GM21717 (cell line): ENCODE data around the gene AASDH.
A peak's percentile ranks its signal among the peaks of the same experiment; 100 is the strongest.

Experiments
- ATAC-seq: cut with Tn5 transposase; IDR thresholded peaks from one replicate; pipeline ENCODE4 v1.9.1; 2021; ENCODE audit warnings: mild to moderate bottlenecking, moderate library complexity; ENCODE audit not compliant: unreplicated experiment

AASDH gene

DNA sequence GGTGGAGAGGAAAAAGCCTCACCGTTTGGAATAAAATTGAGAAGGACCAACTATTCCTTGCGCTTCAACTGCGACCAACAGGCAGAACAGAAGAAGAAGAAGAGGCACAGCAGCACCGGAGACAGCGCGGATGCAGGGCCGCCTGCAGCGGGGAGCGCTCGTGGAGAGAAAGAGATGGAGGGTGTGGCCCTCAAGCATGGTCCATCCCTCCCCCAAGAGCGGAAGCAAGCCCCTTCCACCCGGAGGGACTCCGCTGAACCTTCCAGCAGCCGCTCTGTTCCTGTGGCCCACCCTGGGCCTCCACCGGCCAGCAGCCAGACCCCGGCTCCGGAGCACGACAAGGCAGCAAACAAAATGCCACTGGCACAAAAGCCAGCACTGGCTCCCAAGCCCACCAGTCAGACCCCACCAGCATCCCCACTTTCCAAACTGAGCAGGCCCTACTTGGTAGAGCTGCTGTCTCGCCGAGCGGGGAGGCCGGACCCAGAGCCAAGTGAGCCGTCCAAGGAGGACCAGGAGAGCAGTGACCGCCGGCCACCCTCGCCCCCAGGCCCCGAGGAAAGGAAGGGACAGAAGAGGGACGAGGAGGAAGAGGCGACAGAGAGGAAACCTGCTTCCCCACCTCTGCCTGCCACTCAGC is 71.2 kb downstream of the AASDH start:
- no peak for ATAC-seq

GRCh38 chr4:56315543-56315942 is 71.7 kb downstream of the AASDH start:
- ATAC-seq = no peak

DNA sequence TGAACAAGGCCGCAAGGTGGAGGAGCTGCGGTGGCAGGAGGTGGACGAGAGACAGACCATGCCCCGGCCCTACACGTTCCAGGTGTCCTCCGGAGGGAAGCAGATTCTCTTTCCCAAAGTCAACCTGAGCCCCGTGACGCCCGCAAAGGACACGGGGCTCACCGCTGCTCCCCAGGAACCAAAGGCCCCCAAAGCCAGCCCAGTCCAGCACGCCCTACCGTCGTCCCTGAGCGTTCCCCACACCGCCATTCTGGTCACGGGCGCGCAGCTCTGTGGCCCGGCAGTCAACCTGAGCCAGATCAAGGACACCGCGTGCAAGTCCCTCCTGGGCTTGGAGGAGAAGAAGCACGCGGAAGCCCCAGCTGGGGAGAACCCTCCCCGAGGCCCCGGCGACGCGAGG is 72.2 kb downstream of the AASDH start:
- ATAC-seq = no peak

DNA sequence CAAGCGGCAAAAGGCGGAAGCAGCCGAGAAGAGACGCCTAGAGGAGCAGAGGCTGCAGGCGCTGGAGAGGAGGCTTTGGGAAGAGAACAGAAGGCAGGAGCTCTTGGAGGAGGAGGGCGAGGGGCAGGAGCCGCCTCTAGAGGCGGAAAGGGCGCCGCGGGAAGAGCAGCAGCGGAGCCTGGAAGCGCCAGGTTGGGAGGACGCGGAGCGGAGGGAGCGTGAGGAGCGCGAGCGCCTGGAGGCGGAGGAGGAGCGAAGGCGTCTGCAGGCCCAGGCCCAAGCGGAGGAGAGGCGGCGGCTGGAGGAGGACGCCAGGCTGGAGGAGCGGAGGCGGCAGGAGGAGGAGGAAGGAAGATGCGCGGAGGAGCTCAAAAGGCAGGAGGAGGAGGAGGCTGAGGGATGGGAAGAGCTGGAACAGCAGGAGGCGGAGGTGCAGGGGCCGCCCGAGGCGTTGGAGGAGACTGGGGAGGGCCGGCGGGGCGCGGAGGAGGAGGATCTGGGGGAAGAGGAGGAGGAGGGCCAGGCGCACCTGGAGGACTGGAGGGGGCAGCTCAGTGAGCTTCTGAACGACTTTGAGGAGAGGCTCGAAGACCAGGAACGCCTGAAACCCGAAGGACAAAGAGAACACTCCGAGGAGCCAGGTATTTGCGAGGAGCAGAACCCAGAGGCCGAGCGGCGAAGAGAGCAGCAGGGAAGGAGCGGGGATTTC is 72.9 kb downstream of the AASDH start:
- no peak for ATAC-seq

- ATAC-seq = no peak
Observed at GRCh38 chr4:56313132-56313531, 74.2 kb downstream of the AASDH start.

- ATAC-seq = no peak
Observed at GRCh38 chr4:56311299-56311975, 75.9 kb downstream of the AASDH start.

GRCh38 chr4:56310401-56311125 is 76.7 kb downstream of the AASDH start:
- no peak for ATAC-seq

DNA sequence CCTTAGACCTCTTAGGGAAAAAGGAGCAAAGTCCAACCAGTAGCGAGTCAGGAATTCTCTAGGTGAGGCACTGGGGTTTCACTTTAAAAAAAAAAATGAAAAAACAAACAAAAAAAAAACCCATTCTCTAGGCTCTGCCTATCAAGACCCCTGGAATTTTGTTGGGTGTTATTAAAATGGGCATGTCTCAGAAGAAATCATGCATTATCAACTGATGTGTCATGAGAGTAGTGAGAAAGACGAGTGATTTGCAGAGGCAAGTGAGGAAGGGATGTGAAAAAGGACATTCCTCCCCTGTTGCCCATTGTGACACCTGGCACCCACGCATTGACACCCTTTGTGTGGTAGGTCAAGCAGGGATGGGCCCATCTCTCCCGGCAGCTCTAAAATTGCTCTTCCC is 78.9 kb downstream of the AASDH start:
- ATAC-seq = no peak

DNA sequence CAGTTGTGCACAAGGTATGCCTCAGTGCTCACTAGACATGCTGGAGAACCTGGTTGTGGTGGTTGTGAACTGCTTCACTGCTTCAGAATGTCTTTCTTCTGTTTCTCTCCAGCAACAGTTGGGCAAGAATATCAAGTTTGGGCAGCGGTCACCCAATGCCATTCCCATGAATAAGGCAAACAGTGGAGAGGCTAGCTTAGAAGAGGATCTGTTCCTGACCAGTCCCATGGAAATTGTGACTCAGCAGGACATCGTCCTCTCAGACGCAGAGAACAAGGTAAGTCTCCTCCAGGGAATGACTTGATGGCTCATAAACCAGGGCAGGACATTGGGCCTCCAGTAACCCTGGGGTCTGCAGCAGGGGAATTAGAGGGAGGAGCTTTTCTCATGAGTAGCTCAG is 79.9 kb downstream of the AASDH start:
- ATAC-seq = no peak

GRCh38 chr4:56305390-56305789 is 81.9 kb downstream of the AASDH start:
- ATAC-seq = no peak

- no peak for ATAC-seq
Observed at GRCh38 chr4:56303921-56304320, 83.4 kb downstream of the AASDH start.

DNA sequence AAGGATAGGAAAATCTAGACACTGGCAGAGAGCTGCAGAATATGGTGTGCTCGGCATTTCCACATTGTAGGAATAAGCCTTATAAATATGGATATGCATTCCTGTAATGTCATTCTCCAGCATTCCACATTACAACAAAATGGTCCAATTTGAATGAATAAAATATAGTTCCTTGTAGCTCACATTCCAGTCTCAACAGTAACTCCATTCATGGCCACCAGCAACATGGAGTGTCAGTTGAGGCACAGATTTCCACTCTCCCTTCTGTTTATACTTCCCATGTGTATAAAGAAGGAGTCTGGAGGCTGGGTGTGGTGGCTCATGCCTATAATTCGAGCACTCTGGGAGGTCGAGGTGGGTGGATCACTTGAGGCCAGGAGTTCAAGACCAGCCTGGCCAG is 84.5 kb downstream of the AASDH start:
- ATAC-seq = no peak

DNA sequence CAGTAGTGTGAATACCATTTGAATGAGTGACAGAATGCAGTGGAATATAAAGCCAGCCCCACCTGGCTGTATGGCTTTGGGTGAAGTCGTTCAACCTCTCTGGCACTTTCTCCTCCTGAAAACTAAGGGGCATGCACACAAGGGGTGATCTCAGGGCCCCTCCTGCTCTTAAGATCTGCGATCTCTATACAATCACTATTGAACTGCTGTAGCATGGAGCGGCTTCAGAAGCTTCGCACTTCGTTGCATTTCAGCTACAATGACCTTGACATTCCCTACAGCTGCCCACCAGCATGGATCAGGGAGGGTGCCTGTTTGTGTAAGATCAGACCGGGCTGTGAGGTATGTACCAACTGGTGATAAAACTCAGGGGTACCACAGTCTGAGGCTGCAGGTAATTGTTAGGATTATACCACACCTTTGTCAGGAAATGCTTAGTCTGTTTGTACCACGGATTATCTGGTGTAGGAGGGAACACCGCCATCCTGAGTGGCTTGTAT is 85.2 kb downstream of the AASDH start:
- no peak for ATAC-seq

DNA sequence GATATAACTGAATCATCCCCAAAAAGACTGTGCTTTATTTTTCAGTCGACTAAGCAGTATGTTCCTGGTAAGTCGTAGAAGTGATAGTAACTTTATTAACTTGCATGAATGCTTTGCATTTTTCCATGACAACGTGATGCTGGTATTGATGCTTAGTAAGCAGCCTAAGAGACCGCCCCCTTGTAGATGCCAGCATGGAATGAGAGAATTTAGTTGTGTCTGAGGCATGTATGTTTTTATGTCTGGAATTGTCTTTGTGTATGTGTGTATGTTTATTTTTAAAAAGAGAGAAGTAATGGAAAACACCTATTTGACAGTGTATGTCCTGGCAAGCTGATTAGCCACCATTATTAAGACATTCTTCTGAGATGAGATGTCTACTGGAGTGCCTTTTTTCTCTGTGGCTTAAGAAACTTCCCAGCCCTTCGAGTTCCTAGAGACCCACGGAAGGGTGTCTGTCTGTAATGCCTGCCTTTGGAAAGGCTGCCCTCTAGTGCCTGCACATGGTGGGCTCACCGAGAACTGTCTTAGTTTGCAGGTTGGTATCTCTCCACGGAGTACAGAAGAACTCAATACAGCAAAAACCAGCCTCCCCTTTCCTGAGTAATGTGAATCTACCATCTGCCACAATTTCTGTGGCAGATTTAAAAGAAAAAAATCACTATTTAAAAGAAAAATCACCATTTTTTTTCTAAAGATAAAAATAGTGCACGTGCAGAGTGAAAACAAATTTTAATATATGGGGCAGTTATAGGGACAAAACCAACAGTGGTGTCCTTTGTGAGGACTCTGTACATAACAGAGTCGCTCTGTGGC is 85.9 kb downstream of the AASDH start:
- peak; percentile 92 for ATAC-seq

GRCh38 chr4:56298236-56298635 is 89.1 kb downstream of the AASDH start:
- ATAC-seq = no peak

DNA sequence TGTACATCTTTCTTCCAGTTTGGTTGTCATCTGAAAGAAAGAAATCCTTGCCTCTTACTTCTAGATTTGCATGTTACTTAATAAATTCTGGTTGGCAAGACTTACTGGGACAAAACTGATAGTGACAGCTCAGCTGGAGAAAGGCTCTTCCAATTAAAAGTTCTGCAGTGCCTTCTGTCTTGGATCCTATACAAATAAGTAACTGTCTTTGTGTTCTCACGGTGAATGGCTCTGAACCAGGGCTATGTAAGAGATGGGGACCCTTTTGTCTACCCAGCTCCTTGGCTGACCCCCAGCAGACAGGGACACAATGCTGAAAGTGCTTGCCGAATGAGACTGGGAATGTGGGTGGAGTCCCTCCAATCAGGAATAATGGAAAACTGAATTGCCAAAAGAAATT is 89.5 kb downstream of the AASDH start:
- ATAC-seq = no peak

- ATAC-seq = no peak
Observed at GRCh38 chr4:56296526-56296925, 90.8 kb downstream of the AASDH start.

DNA sequence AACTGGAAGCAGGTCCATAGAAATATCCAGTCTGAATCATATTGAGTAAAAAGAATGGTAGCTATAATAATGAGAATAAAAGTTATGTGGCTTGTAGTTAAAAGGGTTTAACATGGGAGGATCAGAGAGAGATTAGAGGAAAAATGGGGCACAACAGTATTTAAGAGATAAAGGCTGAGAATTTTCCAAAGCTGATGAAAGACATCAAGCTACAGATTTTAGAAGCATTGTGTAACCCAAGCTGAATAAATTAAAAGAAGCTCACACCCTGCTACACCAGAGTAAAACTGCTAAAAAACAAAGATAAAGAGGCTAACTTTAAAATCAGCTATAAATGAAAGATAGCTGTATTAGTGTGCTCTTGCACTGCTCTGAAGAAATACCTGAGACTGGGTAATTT is 94.2 kb downstream of the AASDH start:
- ATAC-seq = no peak

DNA sequence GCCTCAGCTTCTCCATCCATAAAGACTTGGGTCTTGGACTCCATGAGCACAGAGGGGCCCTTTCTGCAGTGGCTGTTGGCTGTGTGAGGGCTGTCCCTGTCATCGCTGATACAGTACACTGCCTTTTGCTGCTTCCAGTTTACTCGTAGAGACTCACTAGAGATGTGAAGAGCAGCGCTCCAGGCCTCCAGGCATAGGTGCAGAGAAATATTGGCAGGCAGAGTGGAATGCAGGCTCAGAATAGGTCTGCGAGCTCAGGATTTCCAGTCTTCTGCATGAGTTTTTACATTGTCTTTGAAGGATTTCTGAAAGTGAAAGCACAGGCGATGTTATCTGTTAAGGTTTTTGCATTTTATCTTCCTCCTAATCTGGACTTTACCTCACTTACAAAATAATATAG is 97.4 kb downstream of the AASDH start:
- no peak for ATAC-seq

- no peak for ATAC-seq
Observed at GRCh38 chr4:56288663-56289062, 98.6 kb downstream of the AASDH start.
